A549 (cell line): ENCODE results near the gene CDH5. TPM values are rescaled to one million over a fixed set of nuclear protein-coding genes. Genes with fewer than 3 reads are reported as not detected.
"Not testable (repeated sequence)": the region's sequence is repeated elsewhere in the genome, so short reads cannot be mapped to it uniquely, and the experiment has no call there.

ENCODE experiments used
- ATAC-seq, 2 experiments: fragments of 200-7000 bp in 1 of 2; fragments of >200 bp in 1 of 2; cut with Nextera tagmentation in 1 of 2; cut with Tn5 transposase in 1 of 2; 3 replicates each; pipeline versions ENCODE4 v1.8.0 to v1.9.1; 2018 to 2020; ENCODE audit warnings: mild to moderate bottlenecking in 1 of 2, moderate library complexity in 1 of 2
- CTCF ChIA-PET: fragments of 300-600 bp; sonication (Branson Sonifier 250); formaldehyde crosslinking; extraction: SDS; loops from one replicate; lab custom pipeline; 2021; ENCODE audit warnings: antibody characterized with exemption, inconsistent platforms; lab: Yijun Ruan, JAX
- POLR2A ChIA-PET: fragments of 350-600 bp; formaldehyde crosslinking; extraction: SDS; loops from one replicate; lab custom pipeline; 2021; ENCODE audit warnings: antibody characterized with exemption, inconsistent platforms; lab: Yijun Ruan, JAX
- DNase-seq, 2 experiments: peaks; one replicate each; pipeline versions ENCODE4 v3.0.0 to v3.0.0-alpha.2; 2011 to 2016; ENCODE audit warnings: low read depth in 1 of 2, low spot score in 1 of 2
- FAIRE-seq: peaks from 2 replicates; lab custom pipeline; 2011; peaks lifted over from hg19 to GRCh38; lab: Jason Lieb, UNC
- H3K27ac ChIP-seq, 2 experiments: fragments of >200 bp; sonication (Bioruptor Twin); formaldehyde crosslinking; 3 replicates each; pipeline ENCODE4 v1.5.1; 2016 to 2017
- H3K4me1 ChIP-seq: fragments of >200 bp; sonication (Bioruptor Twin); formaldehyde crosslinking; 3 replicates; pipeline ENCODE4 v1.6.1; 2016
- H3K4me2 ChIP-seq: fragments of >200 bp; sonication (Bioruptor Twin); formaldehyde crosslinking; 3 replicates; pipeline ENCODE4 v1.6.1; 2016
- H3K4me3 ChIP-seq: fragments of >200 bp; sonication (Bioruptor Twin); formaldehyde crosslinking; 3 replicates; pipeline ENCODE4 v1.5.1; 2016
- H3K9me3 ChIP-seq: fragments of >200 bp; sonication (Bioruptor Twin); formaldehyde crosslinking; 3 replicates; pipeline ENCODE4 v1.6.1; 2016
- CBX2 ChIP-seq: fragments of 200-600 bp; sonication (generic); IDR thresholded peaks from 2 replicates; pipeline ENCODE4 v1.6.1; 2016; ENCODE audit warnings: low read depth, mild to moderate bottlenecking, borderline replicate concordance
- CHD2 ChIP-seq: fragments of 150-350 bp; IDR thresholded peaks from 2 replicates; pipeline ENCODE4 v1.6.1; 2014; ENCODE audit warnings: low read length; ENCODE audit not compliant: partially characterized antibody
- CHD4 ChIP-seq: fragments of 200-600 bp; sonication (generic); IDR thresholded peaks from 2 replicates; pipeline ENCODE4 v1.6.1; 2016; ENCODE audit warnings: antibody characterized with exemption, mild to moderate bottlenecking, borderline replicate concordance
- EHF ChIP-seq: fragments of 250-450 bp; sonication (Bioruptor Pico); IDR thresholded peaks from 2 replicates; pipeline ENCODE4 v1.5.0; 2020; ENCODE audit warnings: mild to moderate bottlenecking
- EHMT2 ChIP-seq: fragments of 200-600 bp; sonication (generic); IDR thresholded peaks from 2 replicates; pipeline ENCODE4 v1.6.1; 2016; ENCODE audit warnings: antibody characterized with exemption, low read depth, mild to moderate bottlenecking, moderate library complexity
- ELK1 ChIP-seq: fragments of 150-350 bp; IDR thresholded peaks from 2 replicates; pipeline ENCODE4 v1.6.1; 2014; ENCODE audit warnings: low read depth, mild to moderate bottlenecking, low read length
- EP300 ChIP-seq, 2 experiments: fragments of >200 bp; sonication (Bioruptor Twin); formaldehyde crosslinking; IDR thresholded peaks; 2 replicates in 1 of 2; 3 replicates in 1 of 2; pipeline ENCODE4 v1.6.1; 2016 to 2017
- FOSL2 ChIP-seq, 2 experiments: fragments of 450-650 bp in 1 of 2; fragments of >200 bp in 1 of 2; sonication (Bioruptor Twin) in 1 of 2; formaldehyde crosslinking; IDR thresholded peaks; 2 replicates each; pipeline versions ENCODE4 v1.5.0 to v1.6.1; 2016 to 2020; ENCODE audit warnings: mild to moderate bottlenecking in 1 of 2, moderate library complexity in 1 of 2
- FOXS1 ChIP-seq: fragments of 250-450 bp; sonication (Bioruptor Pico); IDR thresholded peaks from 2 replicates; pipeline ENCODE4 v1.5.0; 2020; ENCODE audit warnings: mild to moderate bottlenecking, moderate library complexity
- HDAC2 ChIP-seq: fragments of 200-600 bp; sonication (generic); IDR thresholded peaks from 2 replicates; pipeline ENCODE4 v1.6.1; 2016
- HMGXB4 ChIP-seq: fragments of 250-450 bp; sonication (Bioruptor Pico); IDR thresholded peaks from 2 replicates; pipeline ENCODE4 v1.5.0; 2021; ENCODE audit warnings: mild to moderate bottlenecking, moderate library complexity, borderline replicate concordance
- HOXA7 ChIP-seq: fragments of 250-450 bp; sonication (Bioruptor Pico); IDR thresholded peaks from 2 replicates; pipeline ENCODE4 v1.5.0; 2020; ENCODE audit warnings: mild to moderate bottlenecking, moderate library complexity
- JUN ChIP-seq, 2 experiments: fragments of >200 bp; sonication (Bioruptor Twin); formaldehyde crosslinking; IDR thresholded peaks; 2 replicates in 1 of 2; 3 replicates in 1 of 2; pipeline ENCODE4 v1.6.1; 2016 to 2017
- MAFK ChIP-seq: fragments of 450-650 bp; IDR thresholded peaks from 2 replicates; pipeline ENCODE4 v1.6.1; 2014; ENCODE audit not compliant: partially characterized antibody
- MAX ChIP-seq: IDR thresholded peaks from 2 replicates; pipeline ENCODE4 v1.6.1; 2012
- NFE2L2 ChIP-seq: fragments of 150-350 bp; conservative IDR thresholded peaks from 2 replicates; pipeline ENCODE4 v1.6.1; 2014; ENCODE audit warnings: low read length
- NPAS2 ChIP-seq: fragments of 250-450 bp; sonication (Bioruptor Pico); IDR thresholded peaks from 2 replicates; pipeline ENCODE4 v1.8.0; 2022; ENCODE audit warnings: mild to moderate bottlenecking, moderate library complexity, borderline replicate concordance
- NR3C1 ChIP-seq: fragments of >200 bp; sonication (Bioruptor Twin); formaldehyde crosslinking; IDR thresholded peaks from 3 replicates; pipeline ENCODE4 v1.6.1; 2017
- PHF8 ChIP-seq: fragments of 200-600 bp; sonication (generic); IDR thresholded peaks from 2 replicates; pipeline ENCODE4 v1.6.1; 2016; ENCODE audit warnings: low read depth, mild to moderate bottlenecking, antibody characterized with exemption, moderate library complexity, borderline replicate concordance
- REST ChIP-seq: fragments of 200-600 bp; sonication (generic); IDR thresholded peaks from 2 replicates; pipeline ENCODE4 v1.6.1; 2016; ENCODE audit warnings: antibody characterized with exemption, mild to moderate bottlenecking, moderate library complexity
- ZNF302 ChIP-seq: fragments of 250-450 bp; sonication (Bioruptor Pico); IDR thresholded peaks from 2 replicates; pipeline ENCODE4 v1.9.0; 2021; ENCODE audit warnings: inconsistent platforms, mild to moderate bottlenecking, moderate library complexity
- WGBS: methylation state at CpG from one replicate; pipeline ENCODE4 v1.1.6; 2017; ENCODE audit errors: missing lambda C conversion rate; 5-methylcytosine and 5-hydroxymethylcytosine counted together
- polyA plus RNA-seq, 4 experiments: library from polyadenylated mRNA; depleted of rRNA in 3 of 4; stranded (reverse); fragments of >200 nt; fragmentation: RNase III in 1 of 4; extraction: RNeasy Plus Mini Kit Qiagen cat#74134 plus additional on column Dnase treatment in 1 of 4; gene quantifications; 2 replicates in 3 of 4; 3 replicates in 1 of 4; pipeline ENCODE4 v1.2.3, GENCODE V29; 2011 to 2017

Gene CDH5
- polyA plus RNA-seq, 2 of the 4 experiments (the other 2 are of a cell fraction): 0.01 TPM; not detected in 1

GRCh38 chr16:66326991-66327513 lies 39.4 kb upstream of the CDH5 start:
- no peak for TF ChIP-seq REST
- TF ChIP-seq PHF8: no peak
- TF ChIP-seq EP300 (IDR thresholded peaks at IDR 0.05): no peak
- TF ChIP-seq CHD4: no peak
- TF ChIP-seq EHMT2: no peak
- TF ChIP-seq EHF (CRISPR knock-in tag): no peak
- TF ChIP-seq CBX2: no peak
- no peak for TF ChIP-seq HDAC2
- TF ChIP-seq ZNF302: no peak
- no peak for TF ChIP-seq JUN (IDR thresholded peaks at IDR 0.05)
- no peak for TF ChIP-seq NFE2L2
- no peak for TF ChIP-seq FOXS1 (CRISPR knock-in tag)
- no peak for TF ChIP-seq FOSL2 (IDR thresholded peaks at IDR 0.05)
- no peak for TF ChIP-seq FOSL2 (CRISPR knock-in tag; IDR thresholded peaks at IDR 0.05)
- no peak for TF ChIP-seq MAFK
- no peak for TF ChIP-seq HOXA7
- TF ChIP-seq MAX: no peak
- no peak for TF ChIP-seq HMGXB4 (CRISPR knock-in tag)
- no peak for TF ChIP-seq NPAS2 (CRISPR knock-in tag)
- TF ChIP-seq ELK1: no peak
- no peak for TF ChIP-seq NR3C1
- no peak overlapping the region for H3K4me3 ChIP-seq
- H3K27ac ChIP-seq: no peak overlapping the region
- DNase-seq (no peak), FAIRE-seq (no peak), ATAC-seq (no peak)
- 71% methylated on average over 17 of the region's 17 CpGs for WGBS
- H3K4me2 ChIP-seq: no peak overlapping the region
- POLR2A ChIA-PET: no interaction called here
- CTCF ChIA-PET: interaction anchor here (1.2 to 2.9 kb wide), 5 partner anchors 11 to 330 kb away, joined by 3 to 16 read pairs (median 7); no protein-coding TSS in a partner anchor
- H3K4me1 ChIP-seq: no peaks in the 10 kb centered on the region
- no peaks in the 10 kb centered on the region for H3K9me3 ChIP-seq

- H3K4me2 ChIP-seq: no peak overlapping the region
- ChIA-PET CTCF (interaction anchor here (1.2 to 2.9 kb wide), 5 partner anchors 12 to 29 kb away, joined by 4 to 16 read pairs (median 8); no protein-coding TSS in a partner anchor), POLR2A (no interaction called here)
- FAIRE-seq: no peak
- no peaks in the 10 kb centered on the region for H3K9me3 ChIP-seq
- H3K4me3 ChIP-seq: no peak overlapping the region
- no peak for DNase-seq
- TF ChIP-seq EHMT2 (no peak), CHD2 (no peak)
- 67% methylated on average over 11 of the region's 11 CpGs for WGBS
- no peak overlapping the region for H3K27ac ChIP-seq
- H3K4me1 ChIP-seq: no peaks in the 10 kb centered on the region
- ATAC-seq: no peak
These were observed 38.2 kb upstream of the CDH5 start for GRCh38 chr16:66328282-66328681.

GRCh38 chr16:66331464-66331863 lies 35.0 kb upstream of the CDH5 start:
- ATAC-seq, FAIRE-seq, DNase-seq, H3K27ac ChIP-seq, POLR2A ChIA-PET, H3K4me1 ChIP-seq, H3K4me3 ChIP-seq, H3K9me3 ChIP-seq, H3K4me2 ChIP-seq: not testable (repeated sequence)
- CTCF ChIA-PET: interaction anchor here (1.3 to 3.8 kb wide), 2 partner anchors 12 kb away, joined by 3 to 26 read pairs; no protein-coding TSS in a partner anchor
- WGBS: 8% methylated on average over 2 of the region's 2 CpGs
